Lower leg skin (tissue), 3 donors: ENCODE measurements around the gene MSANTD2.

Source experiments
- POLR2A ChIP-seq, 2 donors: fragments of 450-650 bp; IDR thresholded peaks; one replicate each; pipeline ENCODE4 v1.6.1; 2016 to 2017; ENCODE audit warnings: antibody characterized with exemption in 2 of 2, mild to moderate bottlenecking in 1 of 2, moderate library complexity in 1 of 2
- TF ChIP-seq, protein P1 (sequence below), 3 donors: fragments of 450-650 bp; IDR thresholded peaks; one replicate each; pipeline ENCODE4 v1.5.1; 2016; ENCODE audit warnings: antibody characterized with exemption in 3 of 3, mild to moderate bottlenecking in 3 of 3, moderate library complexity in 2 of 3

DNA sequence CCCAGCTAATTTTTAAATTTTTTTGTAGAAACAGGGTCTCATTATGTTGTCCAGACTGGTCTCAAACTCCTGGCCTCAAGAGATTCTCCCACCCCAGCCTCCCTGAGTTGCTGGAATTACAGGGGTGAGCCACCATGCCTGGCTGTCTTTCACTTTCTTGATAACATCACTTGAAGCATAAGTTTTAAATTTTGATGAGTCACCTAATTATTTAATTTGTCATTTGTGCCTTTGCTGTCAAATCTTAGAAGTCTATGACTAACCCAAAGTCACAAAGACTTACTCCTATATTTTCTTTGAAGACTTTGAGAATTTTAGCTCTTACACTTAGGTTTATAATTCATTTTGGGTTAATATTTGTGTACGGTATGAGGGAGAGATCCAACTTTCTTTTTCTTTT, 14.5 kb upstream of the MSANTD2 start:
- TF ChIP-seq, protein P1, sequence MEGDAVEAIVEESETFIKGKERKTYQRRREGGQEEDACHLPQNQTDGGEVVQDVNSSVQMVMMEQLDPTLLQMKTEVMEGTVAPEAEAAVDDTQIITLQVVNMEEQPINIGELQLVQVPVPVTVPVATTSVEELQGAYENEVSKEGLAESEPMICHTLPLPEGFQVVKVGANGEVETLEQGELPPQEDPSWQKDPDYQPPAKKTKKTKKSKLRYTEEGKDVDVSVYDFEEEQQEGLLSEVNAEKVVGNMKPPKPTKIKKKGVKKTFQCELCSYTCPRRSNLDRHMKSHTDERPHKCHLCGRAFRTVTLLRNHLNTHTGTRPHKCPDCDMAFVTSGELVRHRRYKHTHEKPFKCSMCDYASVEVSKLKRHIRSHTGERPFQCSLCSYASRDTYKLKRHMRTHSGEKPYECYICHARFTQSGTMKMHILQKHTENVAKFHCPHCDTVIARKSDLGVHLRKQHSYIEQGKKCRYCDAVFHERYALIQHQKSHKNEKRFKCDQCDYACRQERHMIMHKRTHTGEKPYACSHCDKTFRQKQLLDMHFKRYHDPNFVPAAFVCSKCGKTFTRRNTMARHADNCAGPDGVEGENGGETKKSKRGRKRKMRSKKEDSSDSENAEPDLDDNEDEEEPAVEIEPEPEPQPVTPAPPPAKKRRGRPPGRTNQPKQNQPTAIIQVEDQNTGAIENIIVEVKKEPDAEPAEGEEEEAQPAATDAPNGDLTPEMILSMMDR (IDR thresholded peaks at IDR 0.05): no peak
- TF ChIP-seq POLR2A (IDR thresholded peaks at IDR 0.05): no peak
